Neural progenitor cell (in vitro differentiated cells): Measurements from ENCODE around the gene ARNT2.

ENCODE experiments used
- CTCF ChIP-seq: fragments of 200-600 bp; sonication (generic); IDR thresholded peaks from 2 replicates; pipeline ENCODE4 v1.5.1; 2017; ENCODE audit warnings: antibody characterized with exemption, mild to moderate bottlenecking
- EZH2 ChIP-seq: fragments of 200-600 bp; sonication (generic); IDR thresholded peaks from 2 replicates; pipeline ENCODE4 v1.6.1; 2017; ENCODE audit warnings: antibody characterized with exemption, mild to moderate bottlenecking, moderate library complexity
- EZH2phosphoT487 ChIP-seq: fragments of 200-600 bp; sonication (generic); IDR thresholded peaks from 2 replicates; pipeline ENCODE4 v1.6.1; 2017; ENCODE audit warnings: antibody characterized with exemption

DNA sequence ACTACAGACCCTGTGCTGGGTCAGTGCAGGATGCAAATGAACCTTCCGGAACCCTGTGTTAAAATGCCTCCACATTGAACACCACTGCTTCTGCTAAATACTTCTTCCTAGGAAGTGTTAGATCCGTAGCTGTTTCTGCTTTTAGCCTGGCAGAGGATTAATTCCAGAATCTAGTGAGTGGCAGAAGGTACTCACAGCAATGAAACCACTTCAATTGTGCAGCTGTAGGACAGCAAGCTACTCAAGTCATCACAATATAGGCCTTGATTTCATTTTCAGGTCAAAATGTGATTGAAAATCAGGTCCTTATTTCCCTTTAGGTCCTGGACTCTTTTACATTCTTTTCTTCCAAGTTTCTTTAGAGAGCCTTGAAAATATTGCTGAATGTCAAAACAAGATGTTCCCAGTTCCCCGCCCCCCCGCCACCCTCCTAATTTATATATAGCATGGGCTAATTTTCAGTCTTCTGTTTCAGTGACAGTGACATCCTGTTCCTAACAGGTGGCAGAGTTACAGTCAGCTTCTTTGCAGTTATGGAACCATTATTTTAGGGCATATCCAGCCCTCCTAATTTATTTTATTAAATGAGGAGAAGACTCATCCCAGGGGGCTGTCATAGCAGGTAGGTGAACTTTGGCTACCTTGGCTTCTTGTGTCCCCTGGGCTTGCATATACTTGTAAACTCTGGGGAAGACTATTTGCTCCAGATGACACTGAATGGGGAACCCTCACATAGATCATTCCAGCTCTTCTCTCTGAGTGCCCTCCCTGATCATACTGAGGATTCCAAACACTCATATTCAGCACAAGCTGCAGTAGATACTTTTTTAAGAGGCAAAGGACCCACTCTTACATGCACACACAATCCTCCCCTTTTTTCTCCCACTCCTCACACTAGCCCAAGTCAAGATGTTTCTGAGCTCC lies 28.0 kb upstream of the ARNT2 start:
- TF ChIP-seq EZH2 (no peak), CTCF (no peak), EZH2phosphoT487 (no peak)
